ENCODE data around the gene CEP164.

Gene CEP164

DNA sequence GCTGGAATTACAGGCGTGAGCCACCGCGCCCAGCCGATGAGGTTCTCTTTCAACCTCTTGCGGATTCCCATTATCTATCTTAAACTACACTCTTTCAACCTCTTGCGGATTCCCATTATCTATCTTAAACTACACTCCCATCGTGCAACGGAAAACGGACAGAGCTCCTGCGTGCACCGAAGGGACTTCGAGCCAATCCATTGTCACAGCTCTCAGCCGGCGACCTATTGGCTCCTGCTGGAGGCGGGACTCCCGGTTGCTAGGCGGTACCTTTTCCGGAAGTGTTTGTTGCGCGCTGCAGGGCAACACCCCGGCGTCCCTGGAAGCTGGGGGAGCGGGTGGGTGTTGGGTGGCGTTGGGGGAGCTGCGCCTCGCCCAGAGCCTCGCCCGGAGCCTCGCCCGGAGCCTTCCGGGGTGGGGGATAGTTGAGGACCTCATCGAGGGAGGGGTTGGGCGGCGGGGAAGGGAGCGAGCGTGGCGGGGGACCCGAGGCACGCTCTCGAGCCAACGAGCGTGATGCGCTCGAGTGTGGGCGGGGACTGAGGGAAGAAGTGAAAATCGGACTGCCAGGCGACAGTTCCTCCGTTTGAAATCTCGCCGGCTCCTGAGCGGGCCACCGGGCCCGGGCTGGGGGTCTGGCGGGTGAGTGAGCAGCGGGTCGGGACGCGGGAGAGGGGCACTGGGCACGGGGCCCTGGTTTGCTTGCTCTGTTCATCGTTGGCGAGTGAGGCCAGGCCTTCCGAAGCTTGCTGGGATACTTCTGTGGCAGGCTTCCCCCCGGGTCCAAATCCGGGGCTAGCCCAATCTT is at the start of gene CEP164:
TSS of gene CEP164 (plus strand) at position 288 of the 808 bp plus-strand sequence. CDS start 10,733 bp downstream, outside the sequence.
- TF ChIP-seq CTCF (IDR thresholded peaks at IDR 0.05; ENCODE audit: control insufficient read depth, insufficient read depth, low read depth, low read length, missing control alignments) = no peak
- H3K4me3 ChIP-seq (ENCODE audit: control insufficient read depth, low read depth, low read length) = peak within 1 kb of the TSS; percentile 78
- DNase-seq (ENCODE audit: low read depth) = peak; percentile 88

DNA sequence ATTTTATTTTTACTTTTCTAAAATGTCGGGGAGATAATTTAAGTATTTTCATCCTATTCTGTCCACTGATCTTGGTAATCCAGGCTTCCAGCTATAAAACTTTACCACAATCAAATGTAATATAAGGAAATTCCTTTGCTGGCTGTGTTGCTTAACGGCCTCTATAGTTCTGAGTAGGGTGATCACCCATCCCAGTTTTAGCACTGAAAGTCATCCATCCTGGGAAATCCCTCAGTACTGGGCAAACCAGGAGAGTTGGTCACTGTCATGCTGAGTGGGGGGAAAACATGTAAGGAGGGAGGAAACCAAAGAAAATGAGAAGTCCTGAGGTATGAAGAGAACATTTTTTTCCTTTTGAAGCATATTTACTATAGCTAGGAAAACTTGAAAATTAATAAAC is 49.3 kb upstream of the CEP164 start:
- no peak for TF ChIP-seq CTCF (IDR thresholded peaks at IDR 0.05; ENCODE audit: control insufficient read depth, insufficient read depth, low read depth, low read length, missing control alignments)
- DNase-seq (ENCODE audit: low read depth) = no peak

DNA sequence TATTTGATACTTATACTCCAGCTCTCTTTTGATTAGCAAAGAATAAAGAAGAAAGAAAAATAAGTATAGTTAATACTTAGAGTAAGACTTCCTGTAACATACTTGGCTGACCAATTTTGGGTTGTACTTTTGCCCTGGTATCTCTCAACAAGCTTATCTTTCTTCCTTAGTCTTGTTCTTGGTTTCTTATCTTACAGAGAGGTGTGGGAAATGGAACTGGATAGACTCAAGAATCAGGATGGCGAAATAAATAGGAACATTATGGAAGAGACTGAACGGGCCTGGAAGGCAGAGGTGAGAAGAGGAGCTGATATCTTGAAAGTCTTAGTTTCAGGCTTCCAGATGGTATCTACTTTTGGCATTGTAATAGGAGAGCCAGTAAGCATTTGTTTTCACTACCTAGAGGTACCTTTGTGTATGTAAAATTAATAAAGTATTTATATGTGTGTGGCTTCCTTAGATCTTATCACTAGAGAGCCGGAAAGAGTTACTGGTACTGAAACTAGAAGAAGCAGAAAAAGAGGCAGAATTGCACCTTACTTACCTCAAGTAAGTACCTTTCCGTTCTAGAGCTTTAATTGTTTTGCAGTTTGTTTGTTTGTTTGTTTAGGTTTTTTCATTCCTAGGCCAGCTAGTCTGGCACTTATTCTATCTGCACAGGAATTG is 47.8 kb upstream of the CEP164 start:
- DNase-seq (ENCODE audit: low read depth) = no peak
- no peak for TF ChIP-seq CTCF (IDR thresholded peaks at IDR 0.05; ENCODE audit: control insufficient read depth, insufficient read depth, low read depth, low read length, missing control alignments)
- no peak overlapping the region for H3K4me3 ChIP-seq (ENCODE audit: control insufficient read depth, low read depth, low read length)

More for the DNA sequence above, 49.3 kb upstream of the CEP164 start:
- H3K4me3 ChIP-seq (ENCODE audit: control insufficient read depth, low read depth, low read length) = no peak overlapping the region

- DNase-seq (ENCODE audit: low read depth) = peak; percentile 97
- H3K4me3 ChIP-seq (ENCODE audit: control insufficient read depth, low read depth, low read length) = no peak overlapping the region
- no peak for TF ChIP-seq CTCF (IDR thresholded peaks at IDR 0.05; ENCODE audit: control insufficient read depth, insufficient read depth, low read depth, low read length, missing control alignments)
These were observed 46.5 kb upstream of the CEP164 start for GRCh38 chr11:117281159-117281558.

DNA sequence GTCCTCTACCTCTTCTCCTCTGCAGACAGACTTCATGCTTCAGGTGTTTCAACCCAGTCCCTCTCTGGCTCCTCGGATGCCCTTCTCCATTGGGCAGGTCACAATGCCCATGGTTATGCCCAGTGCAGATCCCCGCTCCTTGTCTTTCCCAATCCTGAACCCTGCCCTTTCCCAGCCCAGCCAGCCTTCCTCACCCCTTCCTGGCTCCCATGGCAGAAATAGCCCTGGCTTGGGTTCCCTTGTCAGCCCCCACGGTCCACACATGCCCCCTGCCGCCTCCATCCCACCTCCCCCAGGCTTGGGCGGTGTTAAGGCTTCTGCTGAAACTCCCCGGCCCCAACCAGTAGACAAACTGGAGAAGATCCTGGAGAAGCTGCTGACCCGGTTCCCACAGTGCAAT is 45.8 kb upstream of the CEP164 start:
- H3K4me3 ChIP-seq (ENCODE audit: control insufficient read depth, low read depth, low read length) = no peak overlapping the region
- DNase-seq (ENCODE audit: low read depth) = no peak
- TF ChIP-seq CTCF (IDR thresholded peaks at IDR 0.05; ENCODE audit: control insufficient read depth, insufficient read depth, low read depth, low read length, missing control alignments) = no peak

- DNase-seq (ENCODE audit: low read depth) = no peak
- TF ChIP-seq CTCF (IDR thresholded peaks at IDR 0.05; ENCODE audit: control insufficient read depth, insufficient read depth, low read depth, low read length, missing control alignments) = no peak
- no peak overlapping the region for H3K4me3 ChIP-seq (ENCODE audit: control insufficient read depth, low read depth, low read length)
These were observed 44.7 kb upstream of the CEP164 start for GRCh38 chr11:117282956-117283355.

Data from AG09309 (cell line).